ENCODE data around the gene CEP350.

The CEP350 gene

DNA sequence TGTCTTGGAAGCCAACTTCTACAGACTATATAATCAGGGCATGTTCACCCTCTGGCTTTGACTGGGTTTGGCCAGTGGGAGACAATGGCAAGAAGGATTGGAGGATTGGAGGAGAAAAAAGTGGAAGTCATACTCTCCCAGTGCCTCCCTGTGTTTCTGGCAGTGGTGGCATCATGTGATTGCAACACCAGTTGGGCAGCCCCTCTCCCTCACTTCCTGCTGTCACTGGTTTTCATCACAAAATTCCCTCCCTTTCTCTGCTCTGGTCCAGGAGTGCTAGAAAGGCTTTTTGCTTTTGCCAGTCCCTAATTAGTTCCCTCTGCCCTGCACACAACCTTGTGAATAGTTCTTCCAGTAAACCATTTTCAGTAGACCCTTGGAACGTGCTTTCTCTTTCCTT lies 196.4 kb downstream of the CEP350 start:
- Histone ChIP-seq H3K79me2 (ENCODE audit: insufficient read depth, low read length) (no peaks in the 10 kb centered on the region), H4K20me1 (ENCODE audit: insufficient read depth, low read length) (no peaks in the 10 kb centered on the region), H3K27me3 (ENCODE audit: insufficient read depth, low read length) (no peaks in the 10 kb centered on the region), H3K9me2 (ENCODE audit: low read depth, low read length) (no peaks in the 10 kb centered on the region), H2AFZ (ENCODE audit: low read length) (no peak overlapping the region), H3K27ac (ENCODE audit: low read depth, low read length, poor library complexity, severe bottlenecking) (no peak overlapping the region), H3K4me2 (ENCODE audit: low read length) (no peak overlapping the region), H3K9ac (ENCODE audit: low read length) (no peak overlapping the region), H3K36me3 (ENCODE audit: insufficient read depth, low read length) (no peaks in the 10 kb centered on the region), H3K4me3 (ENCODE audit: low read depth, low read length, poor library complexity, severe bottlenecking) (no peak overlapping the region), H3F3A (ENCODE audit: insufficient read depth, low read length) (no peaks in the 10 kb centered on the region), H3K4me1 (ENCODE audit: insufficient read depth, low read length, severe bottlenecking) (peaks cover 20% of the 10 kb centered on the region), H3K9me3 (ENCODE audit: low read length) (no peaks in the 10 kb centered on the region)
- TF ChIP-seq EZH2 (IDR thresholded peaks at IDR 0.05; ENCODE audit: borderline replicate concordance, low read length) (no peak), CTCF (IDR thresholded peaks at IDR 0.05; ENCODE audit: low read length) (no peak)

- Histone ChIP-seq H3K27ac (ENCODE audit: low read depth, low read length, poor library complexity, severe bottlenecking) (no peak overlapping the region), H2AFZ (ENCODE audit: low read length) (no peak overlapping the region), H3K4me3 (ENCODE audit: low read depth, low read length, poor library complexity, severe bottlenecking) (no peak overlapping the region), H3K9ac (ENCODE audit: low read length) (no peak overlapping the region), H3K36me3 (ENCODE audit: insufficient read depth, low read length) (no peaks in the 10 kb centered on the region), H3K4me1 (ENCODE audit: insufficient read depth, low read length, severe bottlenecking) (peaks cover 25% of the 10 kb centered on the region), H3K4me2 (ENCODE audit: low read length) (no peak overlapping the region), H3K79me2 (ENCODE audit: insufficient read depth, low read length) (no peaks in the 10 kb centered on the region), H3K9me3 (ENCODE audit: low read length) (no peaks in the 10 kb centered on the region), H3F3A (ENCODE audit: insufficient read depth, low read length) (no peaks in the 10 kb centered on the region), H4K20me1 (ENCODE audit: insufficient read depth, low read length) (no peaks in the 10 kb centered on the region), H3K9me2 (ENCODE audit: low read depth, low read length) (no peaks in the 10 kb centered on the region), H3K27me3 (ENCODE audit: insufficient read depth, low read length) (no peaks in the 10 kb centered on the region)
- TF ChIP-seq CTCF (IDR thresholded peaks at IDR 0.05; ENCODE audit: low read length) (no peak), EZH2 (IDR thresholded peaks at IDR 0.05; ENCODE audit: borderline replicate concordance, low read length) (no peak)
Observed at GRCh38 chr1:180151508-180151907, 196.9 kb downstream of the CEP350 start.

- TF ChIP-seq EZH2 (IDR thresholded peaks at IDR 0.05; ENCODE audit: borderline replicate concordance, low read length) (no peak), CTCF (IDR thresholded peaks at IDR 0.05; ENCODE audit: low read length) (no peak)
- Histone ChIP-seq H3F3A (ENCODE audit: insufficient read depth, low read length) (no peaks in the 10 kb centered on the region), H3K36me3 (ENCODE audit: insufficient read depth, low read length) (no peaks in the 10 kb centered on the region), H3K9me3 (ENCODE audit: low read length) (no peaks in the 10 kb centered on the region), H3K9me2 (ENCODE audit: low read depth, low read length) (no peaks in the 10 kb centered on the region), H4K20me1 (ENCODE audit: insufficient read depth, low read length) (no peaks in the 10 kb centered on the region), H3K27ac (ENCODE audit: low read depth, low read length, poor library complexity, severe bottlenecking) (no peak overlapping the region), H3K4me3 (ENCODE audit: low read depth, low read length, poor library complexity, severe bottlenecking) (no peak overlapping the region), H3K4me2 (ENCODE audit: low read length) (no peak overlapping the region), H3K9ac (ENCODE audit: low read length) (no peak overlapping the region), H3K4me1 (ENCODE audit: insufficient read depth, low read length, severe bottlenecking) (peaks cover 28% of the 10 kb centered on the region), H3K79me2 (ENCODE audit: insufficient read depth, low read length) (no peaks in the 10 kb centered on the region), H2AFZ (ENCODE audit: low read length) (no peak overlapping the region), H3K27me3 (ENCODE audit: insufficient read depth, low read length) (no peaks in the 10 kb centered on the region)
Observed at GRCh38 chr1:180152588-180152987, 198.0 kb downstream of the CEP350 start.
